Ectodermal cell (in vitro differentiated cells): ENCODE results near the gene GOLGA5.

Experiments
- H3K27ac ChIP-seq: 2 replicates; pipeline ENCODE4 v1.7.0; 2013; ENCODE audit warnings: mild to moderate bottlenecking, low read depth, low read length; ENCODE audit not compliant: insufficient read depth, poor library complexity, severe bottlenecking
- H3K27me3 ChIP-seq: 2 replicates; pipeline ENCODE4 v1.7.0; 2013; ENCODE audit warnings: mild to moderate bottlenecking, low read length; ENCODE audit not compliant: insufficient read depth, control insufficient read depth, poor library complexity, severe bottlenecking
- H3K36me3 ChIP-seq: one replicate; pipeline ENCODE4 v1.7.0; 2013; ENCODE audit warnings: low read length; ENCODE audit not compliant: control insufficient read depth, insufficient read depth
- H3K4me1 ChIP-seq: one replicate; pipeline ENCODE4 v1.7.0; 2013; ENCODE audit warnings: low read length; ENCODE audit not compliant: control insufficient read depth, insufficient read depth
- H3K4me3 ChIP-seq: 2 replicates; pipeline ENCODE4 v1.7.0; 2013; ENCODE audit warnings: low read depth, low read length, control low read depth; ENCODE audit not compliant: insufficient read depth
- H3K9me3 ChIP-seq: 2 replicates; pipeline ENCODE4 v1.7.0; 2013; ENCODE audit warnings: mild to moderate bottlenecking, low read length, moderate library complexity; ENCODE audit not compliant: control insufficient read depth
- WGBS, 2 experiments: methylation state at CpG; one replicate each; pipeline ENCODE4 v1.1.7; 2013; ENCODE audit warnings: missing lambda C conversion rate in 2 of 2; 5-methylcytosine and 5-hydroxymethylcytosine counted together

The GOLGA5 gene

GRCh38 chr14:92780444-92781232, 13.5 kb upstream of the GOLGA5 start:
- WGBS, 2 experiments, result 92 to 98% methylated on average over 5 to 6 of the region's 7 CpGs
- Histone ChIP-seq H3K4me1 (no peaks in the 10 kb centered on the region), H3K27ac (no peak overlapping the region), H3K27me3 (no peaks in the 10 kb centered on the region), H3K4me3 (no peak overlapping the region), H3K9me3 (no peaks in the 10 kb centered on the region), H3K36me3 (no peaks in the 10 kb centered on the region)

- Histone ChIP-seq H3K4me3 (no peak overlapping the region), H3K4me1 (no peaks in the 10 kb centered on the region), H3K9me3 (no peaks in the 10 kb centered on the region), H3K36me3 (no peaks in the 10 kb centered on the region), H3K27ac (no peak overlapping the region), H3K27me3 (no peaks in the 10 kb centered on the region)
- WGBS, 2 experiments, result 80 to 86% methylated on average over 3 of the region's 3 CpGs
Measured at GRCh38 chr14:92781350-92781749, 12.8 kb upstream of the GOLGA5 start.

GRCh38 chr14:92783813-92784431, 10.2 kb upstream of the GOLGA5 start:
- Histone ChIP-seq H3K27me3 (no peaks in the 10 kb centered on the region), H3K9me3 (no peaks in the 10 kb centered on the region), H3K4me3 (no peak overlapping the region), H3K4me1 (no peaks in the 10 kb centered on the region), H3K36me3 (no peaks in the 10 kb centered on the region), H3K27ac (no peak overlapping the region)
- WGBS, 2 experiments, result 85 to 86% methylated on average over 2 of the region's 2 CpGs

- Histone ChIP-seq H3K4me3 (no peak overlapping the region), H3K36me3 (no peaks in the 10 kb centered on the region)
Measured at GRCh38 chr14:92785667-92786426, 8.3 kb upstream of the GOLGA5 start.

DNA sequence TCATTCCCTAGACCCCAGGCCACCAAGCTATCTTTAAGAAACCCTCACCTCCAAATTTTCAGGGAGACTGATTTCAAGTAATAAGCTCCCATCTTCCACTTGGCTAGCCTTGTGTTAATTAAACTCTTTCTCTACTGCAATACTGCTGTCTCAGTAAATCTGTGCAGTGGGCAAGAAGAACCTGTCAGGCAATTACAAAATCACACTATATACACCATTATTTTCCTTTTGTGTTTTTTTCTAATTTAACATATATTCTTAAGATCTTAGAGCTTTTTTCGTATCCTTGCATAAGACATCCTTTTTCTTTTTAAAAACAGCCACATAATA, 7.7 kb upstream of the GOLGA5 start:
- Histone ChIP-seq H3K4me3 (no peak overlapping the region), H3K27ac (no peak overlapping the region), H3K36me3 (no peaks in the 10 kb centered on the region), H3K9me3 (no peaks in the 10 kb centered on the region), H3K4me1 (no peaks in the 10 kb centered on the region), H3K27me3 (no peaks in the 10 kb centered on the region)
- 77 to 100% methylated on average over 1 of the region's 1 CpG for WGBS, 2 experiments

More at GRCh38 chr14:92785667-92786426, 8.3 kb upstream of the GOLGA5 start:
- Histone ChIP-seq H3K27me3 (no peaks in the 10 kb centered on the region), H3K27ac (no peak overlapping the region), H3K9me3 (no peaks in the 10 kb centered on the region), H3K4me1 (no peaks in the 10 kb centered on the region)
- WGBS, 2 experiments, result 78% methylated on average over 6 of the region's 6 CpGs

GRCh38 chr14:92787554-92787953, 6.6 kb upstream of the GOLGA5 start:
- Histone ChIP-seq H3K27ac (no peak overlapping the region), H3K4me1 (no peaks in the 10 kb centered on the region), H3K9me3 (no peaks in the 10 kb centered on the region), H3K27me3 (no peaks in the 10 kb centered on the region), H3K36me3 (no peaks in the 10 kb centered on the region), H3K4me3 (no peak overlapping the region)
- WGBS, 2 experiments, result 91 to 100% methylated on average over 2 of the region's 2 CpGs

DNA sequence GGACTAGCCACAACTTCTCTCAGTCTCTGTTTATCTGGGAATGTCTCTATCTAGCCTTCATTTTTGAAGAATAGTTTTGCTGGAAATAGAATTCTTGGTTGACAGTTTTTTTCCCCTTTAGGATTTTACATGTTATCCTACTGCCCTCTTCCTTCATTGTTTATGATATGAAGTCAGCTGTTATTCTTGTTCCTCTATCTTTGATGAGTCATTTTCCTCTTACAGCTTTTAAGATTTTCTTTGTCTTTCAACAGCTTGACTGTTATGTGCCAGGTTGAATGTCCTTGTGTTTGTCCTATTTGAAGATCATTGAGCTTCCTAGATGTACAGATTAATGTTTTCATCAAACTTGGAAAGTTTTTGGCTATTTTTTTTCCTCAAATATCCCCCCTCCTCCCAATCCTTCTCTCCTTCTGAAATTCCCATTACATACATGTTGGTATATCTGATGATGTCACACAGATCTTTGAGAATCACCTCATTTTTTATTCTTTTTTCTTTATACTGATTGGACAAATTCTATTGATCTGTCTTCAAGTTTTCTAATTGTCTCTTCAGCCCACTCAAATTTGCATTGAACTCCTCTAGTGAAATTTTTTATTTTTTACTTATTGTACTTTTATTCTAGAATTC, 4.5 kb upstream of the GOLGA5 start:
- H3K4me1 ChIP-seq, result no peaks in the 10 kb centered on the region
- H3K9me3 ChIP-seq, result no peaks in the 10 kb centered on the region
- H3K36me3 ChIP-seq, result no peaks in the 10 kb centered on the region
- H3K27ac ChIP-seq, result no peak overlapping the region
- H3K4me3 ChIP-seq, result no peak overlapping the region
- H3K27me3 ChIP-seq, result no peaks in the 10 kb centered on the region

DNA sequence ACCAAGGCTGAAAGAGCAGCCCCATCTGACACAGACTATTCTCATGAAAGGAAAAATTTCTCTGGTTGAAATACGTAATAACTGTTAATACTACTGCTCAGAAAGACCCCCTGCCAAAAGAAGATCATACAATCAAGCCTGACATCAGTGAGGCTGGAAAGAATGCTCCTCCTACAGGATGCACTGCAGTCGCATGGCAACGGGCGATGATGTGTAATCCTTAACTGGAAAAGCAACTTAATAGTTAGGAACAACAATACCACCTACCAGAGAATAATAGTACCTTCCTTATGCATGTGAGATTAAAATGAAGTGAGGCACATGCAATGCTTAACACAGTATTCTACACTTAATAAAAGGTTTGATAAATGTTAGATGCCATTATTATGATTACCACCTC, 1.2 kb upstream of the GOLGA5 start:
- Histone ChIP-seq H3K36me3 (peaks cover 7% of the 10 kb centered on the region), H3K27me3 (no peaks in the 10 kb centered on the region), H3K27ac (no peak overlapping the region), H3K4me3 (no peak overlapping the region), H3K4me1 (no peaks in the 10 kb centered on the region), H3K9me3 (no peaks in the 10 kb centered on the region)
- 63 to 69% methylated on average over 3 to 4 of the region's 4 CpGs for WGBS, 2 experiments

DNA sequence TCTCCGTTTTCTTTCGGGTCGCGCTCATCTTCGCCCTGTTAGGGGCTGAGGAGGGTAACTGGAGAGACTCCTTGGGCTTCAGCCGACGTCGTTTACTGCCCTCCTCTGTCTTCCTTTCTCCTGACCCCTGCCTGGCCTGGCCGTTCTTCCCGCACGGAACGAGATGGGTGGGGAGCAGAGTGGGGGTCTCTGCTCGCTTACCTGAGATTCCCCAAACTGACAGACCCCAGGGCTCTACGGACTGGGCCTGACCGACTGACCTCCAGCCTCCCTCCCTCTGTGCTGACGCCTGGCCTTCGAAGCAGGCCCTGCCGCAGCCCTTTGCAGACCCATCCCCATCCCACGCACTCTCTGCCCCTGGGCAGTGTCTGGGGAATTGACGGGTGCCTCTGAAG, 439 bp downstream of the GOLGA5 start:
- Histone ChIP-seq H3K27me3 (no peaks in the 10 kb centered on the region), H3K36me3 (peaks cover 10% of the 10 kb centered on the region), H3K27ac (no peak overlapping the region), H3K9me3 (no peaks in the 10 kb centered on the region), H3K4me1 (no peaks in the 10 kb centered on the region), H3K4me3 (peak overlapping the region; percentile 90)
- WGBS, 2 experiments, result 0 to 1% methylated on average over 20 of the region's 20 CpGs

- Histone ChIP-seq H3K9me3 (no peaks in the 10 kb centered on the region), H3K4me3 (peak overlapping the region; percentile 90), H3K27ac (no peak overlapping the region), H3K36me3 (peaks cover 10% of the 10 kb centered on the region), H3K27me3 (no peaks in the 10 kb centered on the region), H3K4me1 (no peaks in the 10 kb centered on the region)
- 67 to 77% methylated on average over 5 to 6 of the region's 6 CpGs for WGBS, 2 experiments
Measured at GRCh38 chr14:92794961-92795360, 856 bp downstream of the GOLGA5 start.
